H9 (cell line): ENCODE measurements around the gene CMTM4. TPM values are rescaled to one million over a fixed set of nuclear protein-coding genes. Genes with fewer than 3 reads are reported as not detected.

ENCODE experiments used
- DNase-seq: peaks from one replicate; pipeline ENCODE4 v3.0.0-alpha.2; 2017
- H2AFZ ChIP-seq: one replicate; pipeline ENCODE4 v1.6.1; 2013; ENCODE audit warnings: mild to moderate bottlenecking, low read length, control low read depth, moderate library complexity
- H2AK5ac ChIP-seq: 2 replicates; pipeline ENCODE4 v1.6.1; 2013; ENCODE audit warnings: low read length, control low read depth, mixed read lengths; ENCODE audit not compliant: insufficient read length
- H2BK120ac ChIP-seq: one replicate; pipeline ENCODE4 v1.6.1; 2013; ENCODE audit warnings: low read depth, mild to moderate bottlenecking, low read length, control low read depth, inconsistent platforms; ENCODE audit not compliant: poor library complexity, severe bottlenecking
- H2BK12ac ChIP-seq: 2 replicates; pipeline ENCODE4 v1.6.1; 2013; ENCODE audit warnings: low read length, control low read depth, mixed read lengths, low read depth; ENCODE audit not compliant: insufficient read length
- H2BK15ac ChIP-seq: 2 replicates; pipeline ENCODE4 v1.6.1; 2013; ENCODE audit warnings: low read depth, low read length, control low read depth
- H2BK20ac ChIP-seq: one replicate; pipeline ENCODE4 v1.6.1; 2013; ENCODE audit warnings: low read depth, mild to moderate bottlenecking, low read length, control low read depth, inconsistent platforms; ENCODE audit not compliant: poor library complexity, severe bottlenecking
- H2BK5ac ChIP-seq: 2 replicates; pipeline ENCODE4 v1.6.1; 2013; ENCODE audit warnings: low read length, control low read depth, mixed read lengths; ENCODE audit not compliant: insufficient read length
- H3K14ac ChIP-seq: 2 replicates; pipeline ENCODE4 v1.6.1; 2013; ENCODE audit warnings: low read length, control low read depth; ENCODE audit not compliant: insufficient read depth
- H3K18ac ChIP-seq: 2 replicates; pipeline ENCODE4 v1.6.1; 2013; ENCODE audit warnings: low read depth, mild to moderate bottlenecking, mixed read lengths, low read length, control low read depth; ENCODE audit not compliant: insufficient read length
- H3K23ac ChIP-seq: 2 replicates; pipeline ENCODE4 v1.6.1; 2013; ENCODE audit warnings: low read length, control low read depth, mixed read lengths, low read depth; ENCODE audit not compliant: insufficient read length
- H3K23me2 ChIP-seq: 2 replicates; pipeline ENCODE4 v1.6.1; 2013; ENCODE audit warnings: low read depth, mild to moderate bottlenecking, mixed read lengths, low read length, control low read depth; ENCODE audit not compliant: insufficient read length, poor library complexity, severe bottlenecking
- H3K27ac ChIP-seq: 2 replicates; pipeline ENCODE4 v1.5.1; 2013; ENCODE audit warnings: low read length, control low read depth, mixed read lengths, low read depth; ENCODE audit not compliant: insufficient read length
- H3K27me3 ChIP-seq: 2 replicates; pipeline ENCODE4 v1.6.1; 2013; ENCODE audit warnings: low read length, control low read depth, inconsistent platforms; ENCODE audit not compliant: insufficient read depth
- H3K4ac ChIP-seq: 2 replicates; pipeline ENCODE4 v1.6.1; 2013; ENCODE audit warnings: low read depth, mild to moderate bottlenecking, control low read depth, inconsistent platforms, low read length, moderate library complexity
- H3K4me1 ChIP-seq: 2 replicates; pipeline ENCODE4 v1.6.1; 2013; ENCODE audit warnings: low read length, control low read depth, inconsistent platforms; ENCODE audit not compliant: insufficient read depth
- H3K4me2 ChIP-seq: 2 replicates; pipeline ENCODE4 v1.6.1; 2013; ENCODE audit warnings: low read length, control low read depth, mixed read lengths; ENCODE audit not compliant: insufficient read length, insufficient read depth
- H3K56ac ChIP-seq: 2 replicates; pipeline ENCODE4 v1.6.1; 2013; ENCODE audit warnings: low read depth, mild to moderate bottlenecking, mixed read lengths, low read length, control low read depth; ENCODE audit not compliant: insufficient read length
- H3K79me1 ChIP-seq: 2 replicates; pipeline ENCODE4 v1.6.1; 2013; ENCODE audit warnings: low read depth, mild to moderate bottlenecking, moderate library complexity, low read length, control low read depth, inconsistent platforms; ENCODE audit not compliant: insufficient read depth, poor library complexity, severe bottlenecking
- H3K79me2 ChIP-seq: 2 replicates; pipeline ENCODE4 v1.6.1; 2013; ENCODE audit warnings: low read length, control low read depth, inconsistent platforms; ENCODE audit not compliant: insufficient read depth
- H3K9ac ChIP-seq: 2 replicates; pipeline ENCODE4 v1.6.1; 2013; ENCODE audit warnings: low read length, control low read depth, mixed read lengths; ENCODE audit not compliant: insufficient read length; ENCODE audit errors: extremely low read depth
- H3K9me3 ChIP-seq: one replicate; pipeline ENCODE4 v1.6.1; 2013; ENCODE audit warnings: low read depth, low read length, inconsistent platforms; ENCODE audit not compliant: control insufficient read depth
- H3T11ph ChIP-seq: one replicate; pipeline ENCODE4 v1.6.1; 2013; ENCODE audit warnings: mild to moderate bottlenecking, low read length, control low read depth, inconsistent platforms
- H4K20me1 ChIP-seq: one replicate; pipeline ENCODE4 v1.6.1; 2013; ENCODE audit not compliant: control insufficient read depth, insufficient read length, insufficient read depth
- H4K5ac ChIP-seq: 2 replicates; pipeline ENCODE4 v1.6.1; 2013; ENCODE audit warnings: low read depth, mild to moderate bottlenecking, mixed read lengths, low read length, control low read depth; ENCODE audit not compliant: insufficient read length
- H4K8ac ChIP-seq: replicated peaks from 2 replicates; pipeline ENCODE4 v1.6.1; 2013; ENCODE audit warnings: low read length, control low read depth, mixed read lengths, low read depth; ENCODE audit not compliant: insufficient read length
- H4K91ac ChIP-seq: 2 replicates; pipeline ENCODE4 v1.6.1; 2013; ENCODE audit warnings: low read depth, mild to moderate bottlenecking, moderate library complexity, mixed read lengths, low read length, control low read depth; ENCODE audit not compliant: insufficient read length
- H3K27ac Mint-ChIP-seq, 3 experiments: 2 replicates in 2 of 3; 3 replicates in 1 of 3; pipeline ENCODE4 v1.8.0; 2020 to 2021; ENCODE audit warnings: mixed read lengths in 3 of 3, mild to moderate bottlenecking in 1 of 3, moderate library complexity in 1 of 3
- H3K27me3 Mint-ChIP-seq: 2 replicates; pipeline ENCODE4 v1.8.0; 2021; ENCODE audit warnings: low read depth, mild to moderate bottlenecking, moderate library complexity, mixed read lengths
- H3K36me3 Mint-ChIP-seq, 3 experiments: 2 replicates in 2 of 3; 3 replicates in 1 of 3; pipeline ENCODE4 v1.8.0; 2020 to 2021; ENCODE audit warnings: low read depth in 3 of 3, mixed read lengths in 3 of 3; ENCODE audit not compliant: insufficient read depth in 1 of 3
- H3K4me1 Mint-ChIP-seq, 2 experiments: 2 replicates each; pipeline ENCODE4 v1.8.0; 2020; ENCODE audit warnings: mixed read lengths in 2 of 2
- H3K4me3 Mint-ChIP-seq, 2 experiments: 2 replicates in 1 of 2; 3 replicates in 1 of 2; pipeline ENCODE4 v1.8.0; 2020 to 2021; ENCODE audit warnings: mild to moderate bottlenecking in 2 of 2, mixed read lengths in 2 of 2, moderate library complexity in 1 of 2
- H3K9me3 Mint-ChIP-seq, 2 experiments: 2 replicates in 1 of 2; 3 replicates in 1 of 2; pipeline ENCODE4 v1.8.0; 2020; ENCODE audit warnings: mild to moderate bottlenecking in 2 of 2, mixed read lengths in 2 of 2, moderate library complexity in 1 of 2
- WGBS: extraction: QIAGEN DNeasy Blood & Tissue Kit; methylation state at CpG from one replicate; pipeline ENCODE4 v1.1.7; 2013; ENCODE audit warnings: missing lambda C conversion rate, low lambda C conversion rate, mixed read lengths; ENCODE audit not compliant: insufficient read length; ENCODE audit errors: extremely low coverage; 5-methylcytosine and 5-hydroxymethylcytosine counted together
- total RNA-seq: library from RNA; stranded (reverse); gene quantifications from 2 replicates; pipeline ENCODE4 v1.2.1, GENCODE V29; 2021
- TF ChIP-seq, protein P1 (sequence below): fragments of 200-600 bp; sonication (generic); conservative IDR thresholded peaks from 3 replicates; pipeline ENCODE4 v1.8.0; 2021; ENCODE audit warnings: antibody characterized with exemption, mild to moderate bottlenecking

The CMTM4 gene
- total RNA-seq, 1 experiment from 2014 or later, result 40.5 TPM

DNA sequence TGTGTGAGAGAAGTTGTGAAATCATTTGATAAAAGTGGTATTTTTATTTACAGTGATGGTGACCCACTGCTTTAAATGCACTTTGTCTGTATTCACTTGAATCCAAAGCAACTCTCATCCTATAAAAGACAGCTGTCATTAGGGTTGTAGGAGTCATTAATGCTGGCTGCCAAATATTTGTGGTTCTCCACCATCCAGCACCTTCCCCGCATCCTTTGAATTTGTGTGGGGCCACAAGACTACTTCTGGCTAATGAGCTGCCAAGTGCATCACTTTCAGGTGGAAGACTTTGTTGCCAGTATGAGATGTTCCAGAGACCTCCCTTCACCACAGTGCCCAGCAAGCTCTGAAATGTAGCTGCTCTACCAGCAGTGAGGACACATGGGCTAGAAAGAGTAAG, 48.7 kb downstream of the CMTM4 start:
- Mint-ChIP-seq H3K4me1 (peaks cover 25 to 26% of the 10 kb centered on the region in 2 experiments), H3K27ac (no peak overlapping the region), H3K4me3 (no peak overlapping the region), H3K9me3 (no peaks in the 10 kb centered on the region), H3K36me3 (no peaks in the 10 kb centered on the region; a peak in 1 of 7 replicates), H3K27me3 (no peaks in the 10 kb centered on the region; the same call in 1 of the 2 replicates)
- Histone ChIP-seq H2BK5ac (no peak overlapping the region), H4K20me1 (no peaks in the 10 kb centered on the region), H3K9ac (no peak overlapping the region), H2AFZ (no peak overlapping the region), H4K91ac (no peak overlapping the region), H3K23me2 (no peaks in the 10 kb centered on the region), H4K5ac (no peak overlapping the region), H3K18ac (no peak overlapping the region), H2AK5ac (no peak overlapping the region), H3K14ac (no peak overlapping the region), H2BK120ac (no peak overlapping the region), H3K27ac (no peak overlapping the region), H3K23ac (no peak overlapping the region), H3K4ac (no peak overlapping the region), H3K9me3 (no peaks in the 10 kb centered on the region), H3K79me1 (peaks cover 3% of the 10 kb centered on the region), H2BK12ac (no peak overlapping the region), H3T11ph (no peak overlapping the region), H4K8ac (no peak overlapping the region), H3K79me2 (no peaks in the 10 kb centered on the region), H2BK20ac (no peak overlapping the region), H3K4me1 (no peaks in the 10 kb centered on the region; the same call in 1 of the 2 replicates), H3K56ac (no peak overlapping the region), H2BK15ac (no peak overlapping the region), H3K4me2 (no peak overlapping the region), H3K27me3 (no peaks in the 10 kb centered on the region)
- no peak for DNase-seq
- WGBS, result no CpG with 5 or more reads among the region's 1 CpG
- TF ChIP-seq, protein P1, sequence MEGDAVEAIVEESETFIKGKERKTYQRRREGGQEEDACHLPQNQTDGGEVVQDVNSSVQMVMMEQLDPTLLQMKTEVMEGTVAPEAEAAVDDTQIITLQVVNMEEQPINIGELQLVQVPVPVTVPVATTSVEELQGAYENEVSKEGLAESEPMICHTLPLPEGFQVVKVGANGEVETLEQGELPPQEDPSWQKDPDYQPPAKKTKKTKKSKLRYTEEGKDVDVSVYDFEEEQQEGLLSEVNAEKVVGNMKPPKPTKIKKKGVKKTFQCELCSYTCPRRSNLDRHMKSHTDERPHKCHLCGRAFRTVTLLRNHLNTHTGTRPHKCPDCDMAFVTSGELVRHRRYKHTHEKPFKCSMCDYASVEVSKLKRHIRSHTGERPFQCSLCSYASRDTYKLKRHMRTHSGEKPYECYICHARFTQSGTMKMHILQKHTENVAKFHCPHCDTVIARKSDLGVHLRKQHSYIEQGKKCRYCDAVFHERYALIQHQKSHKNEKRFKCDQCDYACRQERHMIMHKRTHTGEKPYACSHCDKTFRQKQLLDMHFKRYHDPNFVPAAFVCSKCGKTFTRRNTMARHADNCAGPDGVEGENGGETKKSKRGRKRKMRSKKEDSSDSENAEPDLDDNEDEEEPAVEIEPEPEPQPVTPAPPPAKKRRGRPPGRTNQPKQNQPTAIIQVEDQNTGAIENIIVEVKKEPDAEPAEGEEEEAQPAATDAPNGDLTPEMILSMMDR, result no peak
